ENCODE results near the gene ZNRF1. TPM values are rescaled to one million over a fixed set of nuclear protein-coding genes. Genes with fewer than 3 reads are reported as not detected.

The ZNRF1 gene
- total RNA-seq, 4 donors from 2014 or later: 12.8 to 24.1 (median 19.0) TPM

DNA sequence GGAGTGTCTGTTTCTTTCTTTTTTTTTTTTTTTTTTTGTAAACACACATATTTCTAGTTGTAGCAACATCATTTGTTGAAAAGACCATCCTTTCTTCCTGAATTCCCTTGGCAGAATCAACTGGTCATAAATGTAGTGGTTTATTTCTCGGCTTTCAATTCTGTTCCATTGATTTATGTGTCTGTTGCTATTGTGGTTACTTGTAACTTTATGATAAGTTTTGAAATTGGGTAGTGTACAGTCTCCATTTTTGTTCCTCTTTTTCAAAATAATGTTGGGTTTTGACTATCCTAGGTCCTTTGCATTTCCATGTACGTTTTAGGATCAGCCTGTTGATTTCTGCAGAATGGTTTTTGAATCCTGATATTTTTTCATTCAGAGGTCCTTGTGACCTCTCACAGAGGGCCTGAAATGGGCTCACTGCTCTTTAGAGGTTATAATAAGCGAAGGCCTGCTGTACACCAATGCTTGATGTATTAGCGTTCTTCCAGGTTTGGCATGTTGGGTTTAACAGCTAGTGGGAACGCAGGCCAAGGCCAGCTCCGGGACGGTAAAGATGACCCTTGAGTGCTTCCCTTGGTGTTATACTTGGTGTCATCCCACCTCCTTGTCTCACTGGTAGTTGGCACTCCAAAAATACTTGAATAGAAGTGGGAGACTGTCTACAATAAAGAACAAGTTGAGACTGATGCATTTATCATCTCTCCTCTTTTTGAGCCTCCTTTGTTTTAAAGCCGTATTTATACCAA is 43.8 kb downstream of the ZNRF1 start:
- no peaks in the 10 kb centered on the region for H3K36me3 ChIP-seq
- no peak overlapping the region for H3K4me3 ChIP-seq
- ATAC-seq: no peak
- no peak for TF ChIP-seq EP300 (IDR thresholded peaks at IDR 0.05)
- TF ChIP-seq POLR2A (IDR thresholded peaks at IDR 0.05): no peak
- TF ChIP-seq POLR2AphosphoS5 (IDR thresholded peaks at IDR 0.05): no peak
- TF ChIP-seq, protein P1, sequence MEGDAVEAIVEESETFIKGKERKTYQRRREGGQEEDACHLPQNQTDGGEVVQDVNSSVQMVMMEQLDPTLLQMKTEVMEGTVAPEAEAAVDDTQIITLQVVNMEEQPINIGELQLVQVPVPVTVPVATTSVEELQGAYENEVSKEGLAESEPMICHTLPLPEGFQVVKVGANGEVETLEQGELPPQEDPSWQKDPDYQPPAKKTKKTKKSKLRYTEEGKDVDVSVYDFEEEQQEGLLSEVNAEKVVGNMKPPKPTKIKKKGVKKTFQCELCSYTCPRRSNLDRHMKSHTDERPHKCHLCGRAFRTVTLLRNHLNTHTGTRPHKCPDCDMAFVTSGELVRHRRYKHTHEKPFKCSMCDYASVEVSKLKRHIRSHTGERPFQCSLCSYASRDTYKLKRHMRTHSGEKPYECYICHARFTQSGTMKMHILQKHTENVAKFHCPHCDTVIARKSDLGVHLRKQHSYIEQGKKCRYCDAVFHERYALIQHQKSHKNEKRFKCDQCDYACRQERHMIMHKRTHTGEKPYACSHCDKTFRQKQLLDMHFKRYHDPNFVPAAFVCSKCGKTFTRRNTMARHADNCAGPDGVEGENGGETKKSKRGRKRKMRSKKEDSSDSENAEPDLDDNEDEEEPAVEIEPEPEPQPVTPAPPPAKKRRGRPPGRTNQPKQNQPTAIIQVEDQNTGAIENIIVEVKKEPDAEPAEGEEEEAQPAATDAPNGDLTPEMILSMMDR (IDR thresholded peaks at IDR 0.05): no peak
- H3K27me3 ChIP-seq: no peaks in the 10 kb centered on the region
- WGBS, 2 donors (ENCODE audit: low coverage in 1 of 2): 18 to 45% methylated on average over 6 of the region's 8 CpGs
- peaks cover 0 to 11% (median 0%) of the 10 kb centered on the region in 3 donors for H3K9me3 ChIP-seq
- H3K27ac ChIP-seq: peak overlapping the region; percentile 12 to 68 (median 66)
- peaks cover 7 to 53% (median 21%) of the 10 kb centered on the region in 3 donors for H3K4me1 ChIP-seq

DNA sequence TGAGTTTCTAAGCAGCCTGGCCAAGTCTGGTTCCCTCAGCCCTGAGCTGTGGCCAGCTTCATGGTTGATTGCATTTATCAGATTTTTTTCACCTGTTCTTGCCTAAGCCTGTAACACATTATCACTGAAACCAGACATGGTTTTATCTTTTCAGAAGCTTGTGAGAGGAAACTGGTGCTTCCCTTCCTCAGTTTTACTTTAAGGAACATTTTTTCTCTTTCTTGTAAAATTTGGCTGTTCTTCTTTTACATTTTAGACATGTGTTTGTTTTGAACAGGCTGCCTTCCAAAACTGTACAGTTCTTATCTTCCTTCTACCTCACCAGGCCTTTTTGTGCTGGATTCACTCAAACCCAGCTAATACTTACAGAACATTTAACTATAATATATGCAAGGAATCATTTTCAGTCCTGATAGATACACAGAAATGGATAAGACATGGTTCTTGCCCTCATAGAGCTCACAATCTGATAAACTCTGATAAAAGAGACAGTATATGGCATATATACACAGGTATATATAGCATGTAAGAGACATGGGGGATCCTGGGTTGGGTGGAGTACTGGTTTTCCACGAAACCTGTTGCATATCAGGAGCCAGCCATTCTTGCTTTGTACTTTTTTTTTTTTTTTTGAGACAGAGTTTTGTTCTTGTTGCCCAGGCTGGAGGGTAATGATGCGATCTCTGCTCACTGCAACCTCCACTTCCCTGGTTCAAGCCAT is 44.5 kb downstream of the ZNRF1 start:
- no peaks in the 10 kb centered on the region for H3K27me3 ChIP-seq
- H3K4me1 ChIP-seq: peaks cover 7 to 60% (median 21%) of the 10 kb centered on the region in 3 donors
- 79 to 83% methylated on average over 1 to 2 of the region's 2 CpGs for WGBS, 2 donors (ENCODE audit: low coverage in 1 of 2)
- no peaks in the 10 kb centered on the region for H3K36me3 ChIP-seq
- no peak overlapping the region for H3K4me3 ChIP-seq
- peak overlapping the region; percentile 12 to 68 (median 66) for H3K27ac ChIP-seq
- peaks cover 0 to 5% (median 0%) of the 10 kb centered on the region in 3 donors for H3K9me3 ChIP-seq
- no peak for ATAC-seq
- TF ChIP-seq POLR2A (IDR thresholded peaks at IDR 0.05): no peak
- no peak for TF ChIP-seq POLR2AphosphoS5 (IDR thresholded peaks at IDR 0.05)
- TF ChIP-seq, protein P1 (IDR thresholded peaks at IDR 0.05): no peak
- TF ChIP-seq EP300 (IDR thresholded peaks at IDR 0.05): no peak

DNA sequence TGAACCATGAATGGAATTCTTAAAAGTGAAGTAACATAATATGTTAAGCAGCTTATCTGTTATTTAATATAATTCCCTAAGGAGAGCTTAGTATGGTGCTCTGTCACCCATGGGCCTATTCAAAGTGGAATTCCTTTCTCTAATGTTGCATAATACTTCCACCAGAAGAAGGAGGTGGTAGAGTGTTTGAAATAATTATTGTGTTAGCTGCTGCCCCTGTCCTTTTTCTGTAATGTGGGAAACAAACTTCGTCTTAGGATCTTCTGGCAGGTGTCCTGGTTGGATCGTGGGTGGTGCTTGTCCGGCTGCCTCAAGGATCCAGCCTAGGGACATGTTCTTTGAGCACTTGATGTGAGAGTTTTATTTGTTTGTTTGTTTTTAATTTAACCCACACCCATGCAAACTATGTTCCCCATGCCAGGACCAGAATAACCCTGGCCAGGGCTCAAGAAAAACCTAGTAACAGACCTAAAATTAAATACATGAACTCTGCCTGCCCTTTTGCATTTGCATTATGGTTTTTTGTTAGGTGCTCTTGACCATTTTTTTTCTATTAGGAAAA is 46.1 kb downstream of the ZNRF1 start:
- ATAC-seq: peak; percentile 76
- TF ChIP-seq POLR2AphosphoS5 (IDR thresholded peaks at IDR 0.05): peak; percentile 48
- TF ChIP-seq, protein P1 (IDR thresholded peaks at IDR 0.05): no peak
- 13 to 18% methylated on average over 3 of the region's 3 CpGs for WGBS, 2 donors (ENCODE audit: low coverage in 1 of 2)
- peaks cover 7 to 73% (median 21%) of the 10 kb centered on the region in 3 donors for H3K4me1 ChIP-seq
- H3K36me3 ChIP-seq: no peaks in the 10 kb centered on the region
- no peak overlapping the region for H3K4me3 ChIP-seq
- H3K9me3 ChIP-seq: no peaks in the 10 kb centered on the region
- peak overlapping the region; percentile 14 to 68 (median 64) for H3K27ac ChIP-seq
- H3K27me3 ChIP-seq: no peaks in the 10 kb centered on the region

DNA sequence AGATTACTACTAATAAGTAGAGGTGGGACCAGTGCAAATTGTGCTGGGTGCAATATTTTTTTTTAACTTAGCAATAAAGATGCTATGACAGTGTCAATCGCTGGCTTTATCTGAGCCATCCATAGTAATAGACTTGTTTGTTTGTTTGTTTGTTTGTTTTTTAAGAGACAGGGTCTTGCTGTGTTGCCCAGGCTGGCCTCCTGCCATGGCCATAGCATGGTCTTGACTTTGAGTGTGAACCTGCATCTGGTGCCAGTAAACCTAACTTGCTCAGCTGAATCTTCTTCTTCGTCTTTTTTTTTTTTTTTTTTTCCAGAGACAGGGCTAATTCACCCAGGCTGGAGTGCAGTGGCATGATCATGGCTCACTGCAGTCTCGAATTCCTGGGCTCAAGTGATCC is 46.6 kb downstream of the ZNRF1 start:
- no peaks in the 10 kb centered on the region for H3K36me3 ChIP-seq

More for the DNA sequence above, 46.6 kb downstream of the ZNRF1 start:
- H3K4me1 ChIP-seq: peaks cover 7 to 73% (median 21%) of the 10 kb centered on the region in 3 donors
- no peak overlapping the region for H3K4me3 ChIP-seq
- H3K27ac ChIP-seq: peak overlapping the region; percentile 6 to 68 (median 64)
- H3K9me3 ChIP-seq: no peaks in the 10 kb centered on the region
- no peaks in the 10 kb centered on the region for H3K27me3 ChIP-seq
- 54 to 66% methylated on average over 3 of the region's 3 CpGs for WGBS, 2 donors (ENCODE audit: low coverage in 1 of 2)
- no peak for TF ChIP-seq POLR2A (IDR thresholded peaks at IDR 0.05)
- TF ChIP-seq POLR2AphosphoS5 (IDR thresholded peaks at IDR 0.05): no peak
- TF ChIP-seq EP300 (IDR thresholded peaks at IDR 0.05): no peak
- TF ChIP-seq, protein P1 (IDR thresholded peaks at IDR 0.05): no peak
- no peak for ATAC-seq
